AG04449 (cell line): ENCODE results near the gene WIPF2.

ENCODE experiments used
- CTCF ChIA-PET: fragments of 350-600 bp; formaldehyde crosslinking; extraction: SDS; loops from one replicate; lab custom pipeline; 2021; ENCODE audit warnings: antibody characterized with exemption; lab: Yijun Ruan, JAX
- POLR2A ChIA-PET: fragments of 400-600, 350-600 bp; formaldehyde crosslinking; extraction: SDS; loops from one replicate; lab custom pipeline; 2020; ENCODE audit warnings: antibody characterized with exemption, inconsistent platforms; lab: Yijun Ruan, JAX
- DNase-seq: peaks from one replicate; pipeline ENCODE4 v3.0.0-alpha.2; 2010; ENCODE audit warnings: low read depth, low spot score
- H3K4me3 ChIP-seq: 2 replicates; pipeline ENCODE4 v1.5.1; 2011; ENCODE audit warnings: low read depth, mild to moderate bottlenecking, control low read depth, low read length
- TF ChIP-seq, protein P1 (sequence below): IDR thresholded peaks from one replicate; pipeline ENCODE4 v1.5.1; 2011; ENCODE audit warnings: mild to moderate bottlenecking, moderate library complexity, low read length, control low read depth, inconsistent platforms; ENCODE audit not compliant: insufficient read depth; ENCODE audit errors: missing control alignments

The WIPF2 gene

DNA sequence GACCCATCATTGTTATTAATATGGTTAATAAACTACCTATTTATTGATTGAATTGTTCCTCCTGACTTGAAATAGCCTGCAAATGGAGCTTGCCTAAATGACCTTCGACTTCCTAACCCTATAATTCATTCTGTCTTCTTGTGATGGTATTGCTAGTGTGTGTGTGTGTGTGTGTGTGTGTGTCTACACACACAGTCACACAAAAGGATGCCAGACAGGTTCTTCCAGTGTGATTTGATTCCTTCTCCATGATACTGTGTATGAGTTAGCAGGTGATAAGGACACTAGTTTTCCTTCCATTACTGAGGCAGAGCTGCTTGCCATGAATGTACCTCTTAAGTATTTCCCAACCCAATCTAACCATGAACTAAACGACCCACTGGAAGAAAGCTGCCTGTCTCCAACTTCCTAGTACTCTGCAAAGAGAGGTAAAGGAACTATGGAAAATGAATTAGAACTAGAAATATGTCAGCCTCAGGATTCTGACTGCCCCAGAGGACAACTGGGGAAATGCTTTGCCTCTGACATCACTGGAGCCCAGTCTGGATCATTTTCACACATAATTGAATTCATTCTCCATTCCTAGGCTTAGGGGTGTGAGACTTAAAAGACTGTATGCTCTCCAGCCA lies 65.1 kb downstream of the WIPF2 start:
- peak overlapping the region; percentile 46 for H3K4me3 ChIP-seq
- TF ChIP-seq, protein P1, sequence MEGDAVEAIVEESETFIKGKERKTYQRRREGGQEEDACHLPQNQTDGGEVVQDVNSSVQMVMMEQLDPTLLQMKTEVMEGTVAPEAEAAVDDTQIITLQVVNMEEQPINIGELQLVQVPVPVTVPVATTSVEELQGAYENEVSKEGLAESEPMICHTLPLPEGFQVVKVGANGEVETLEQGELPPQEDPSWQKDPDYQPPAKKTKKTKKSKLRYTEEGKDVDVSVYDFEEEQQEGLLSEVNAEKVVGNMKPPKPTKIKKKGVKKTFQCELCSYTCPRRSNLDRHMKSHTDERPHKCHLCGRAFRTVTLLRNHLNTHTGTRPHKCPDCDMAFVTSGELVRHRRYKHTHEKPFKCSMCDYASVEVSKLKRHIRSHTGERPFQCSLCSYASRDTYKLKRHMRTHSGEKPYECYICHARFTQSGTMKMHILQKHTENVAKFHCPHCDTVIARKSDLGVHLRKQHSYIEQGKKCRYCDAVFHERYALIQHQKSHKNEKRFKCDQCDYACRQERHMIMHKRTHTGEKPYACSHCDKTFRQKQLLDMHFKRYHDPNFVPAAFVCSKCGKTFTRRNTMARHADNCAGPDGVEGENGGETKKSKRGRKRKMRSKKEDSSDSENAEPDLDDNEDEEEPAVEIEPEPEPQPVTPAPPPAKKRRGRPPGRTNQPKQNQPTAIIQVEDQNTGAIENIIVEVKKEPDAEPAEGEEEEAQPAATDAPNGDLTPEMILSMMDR, result peak; percentile 27
- CTCF ChIA-PET, result interaction anchor here (0.9 to 5.8 kb wide), 18 partner anchors 10 to 1412 kb away, joined by 3 to 48 read pairs (median 4); partner anchors contain the start of genes CSF3 and WIPF2
- POLR2A ChIA-PET, result interaction anchor here (0.7 to 1.4 kb wide), 4 partner anchors 31 to 632 kb away, joined by 3 to 4 read pairs (median 3); no protein-coding TSS in a partner anchor
- DNase-seq, result peak; percentile 78

DNA sequence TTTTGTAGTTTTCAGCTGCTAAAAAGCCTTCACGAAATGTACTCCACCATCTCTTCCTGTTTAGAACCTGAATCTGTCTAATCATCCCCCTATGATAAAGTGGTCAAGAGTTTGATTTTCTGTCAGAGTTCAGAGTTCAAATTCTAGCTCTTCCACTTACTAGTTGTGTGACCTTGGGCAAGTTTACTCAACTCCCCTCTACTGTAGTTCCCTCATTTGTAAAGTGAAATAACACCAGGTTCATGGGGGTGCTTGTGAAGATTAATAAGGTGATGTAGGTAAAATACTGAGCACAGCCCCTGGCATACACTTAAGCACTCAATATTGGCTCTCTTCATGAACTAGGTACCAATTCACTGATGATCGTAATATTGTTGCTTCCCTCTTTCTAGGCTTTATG lies 67.4 kb downstream of the WIPF2 start:
- CTCF ChIA-PET, result interaction anchor here (0.7 to 5.8 kb wide), 7 partner anchors 10 to 272 kb away, joined by 3 to 48 read pairs (median 5); partner anchors contain the start of genes CSF3 and WIPF2
- H3K4me3 ChIP-seq, result no peak overlapping the region
- TF ChIP-seq, protein P1, result no peak
- DNase-seq, result no peak
- POLR2A ChIA-PET, result no interaction called here

DNA sequence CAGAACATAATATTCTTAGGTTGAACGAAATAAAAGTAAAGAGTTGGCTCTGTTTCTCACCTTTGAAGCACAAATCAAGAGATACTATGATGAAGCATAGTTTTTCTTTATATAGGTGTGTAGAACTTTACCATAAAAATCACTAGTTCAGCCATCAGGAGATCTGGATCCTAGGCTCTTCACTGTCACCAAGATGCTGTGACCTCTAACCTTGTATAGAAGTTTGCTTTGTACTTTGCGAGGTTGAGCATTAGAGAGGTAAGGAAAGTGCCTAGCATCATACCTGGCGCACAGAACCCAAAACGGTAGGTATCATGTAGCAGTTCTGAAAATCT lies 68.0 kb downstream of the WIPF2 start:
- H3K4me3 ChIP-seq, result peak overlapping the region; percentile 21
- TF ChIP-seq, protein P1, result no peak
- no peak for DNase-seq
- CTCF ChIA-PET, result interaction anchor here (0.7 to 5.8 kb wide), 3 partner anchors 68 to 96 kb away, joined by 3 to 48 read pairs (median 26); partner anchors contain the start of gene WIPF2
- POLR2A ChIA-PET, result no interaction called here

DNA sequence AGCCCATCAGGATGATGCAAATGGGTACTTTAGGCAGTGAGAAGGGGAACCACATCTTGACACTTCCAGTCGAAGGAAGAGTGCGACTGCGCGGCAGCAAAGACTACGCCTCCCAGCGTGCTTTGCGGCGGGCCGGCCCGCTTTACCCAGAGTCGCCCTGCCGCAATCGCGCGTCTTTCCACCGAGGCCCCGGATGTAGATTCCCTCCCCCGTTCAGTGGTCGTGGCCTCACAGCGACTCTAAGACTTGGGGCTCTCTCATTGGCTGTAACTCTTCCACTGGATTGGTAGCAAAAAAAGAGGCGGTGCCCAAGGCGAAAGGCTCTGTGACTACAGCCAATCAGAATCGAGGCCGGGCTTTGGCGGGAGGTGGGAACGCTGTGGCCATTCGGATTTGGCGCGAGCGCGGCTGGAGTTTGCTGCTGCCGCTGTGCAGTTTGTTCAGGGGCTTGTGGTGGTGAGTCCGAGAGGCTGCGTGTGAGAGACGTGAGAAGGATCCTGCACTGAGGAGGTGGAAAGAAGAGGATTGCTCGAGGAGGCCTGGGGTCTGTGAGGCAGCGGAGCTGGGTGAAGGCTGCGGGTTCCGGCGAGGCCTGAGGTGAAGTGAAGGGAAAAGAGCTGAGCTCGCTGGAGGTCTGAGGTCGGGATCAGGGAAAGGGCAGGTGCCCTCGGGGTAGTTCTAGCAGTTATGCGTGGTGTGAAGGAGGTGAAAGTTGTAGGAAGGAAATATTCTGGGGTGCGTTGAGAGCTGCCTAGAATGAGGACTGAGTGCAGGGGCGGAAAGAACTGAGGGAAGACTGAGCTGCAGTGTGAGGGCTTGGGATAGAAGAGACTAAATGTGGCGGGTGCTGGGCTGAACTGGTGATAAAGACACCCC lies 68.6 kb downstream of the WIPF2 start, which contains the start of gene CDC6:
TSS of gene CDC6 (plus strand) at position 386 of the 876 bp plus-strand sequence. CDS start 1,542 bp downstream, outside the sequence.
- CTCF ChIA-PET, result interaction anchor here (0.7 to 13.8 kb wide), 10 partner anchors 14 to 274 kb away, joined by 3 to 290 read pairs (median 27); partner anchors contain the start of gene WIPF2
- TF ChIP-seq, protein P1, result no peak
- POLR2A ChIA-PET, result no interaction called here
- H3K4me3 ChIP-seq, result peak within 1 kb of the TSS; percentile 75
- peak; percentile 91 for DNase-seq

DNA sequence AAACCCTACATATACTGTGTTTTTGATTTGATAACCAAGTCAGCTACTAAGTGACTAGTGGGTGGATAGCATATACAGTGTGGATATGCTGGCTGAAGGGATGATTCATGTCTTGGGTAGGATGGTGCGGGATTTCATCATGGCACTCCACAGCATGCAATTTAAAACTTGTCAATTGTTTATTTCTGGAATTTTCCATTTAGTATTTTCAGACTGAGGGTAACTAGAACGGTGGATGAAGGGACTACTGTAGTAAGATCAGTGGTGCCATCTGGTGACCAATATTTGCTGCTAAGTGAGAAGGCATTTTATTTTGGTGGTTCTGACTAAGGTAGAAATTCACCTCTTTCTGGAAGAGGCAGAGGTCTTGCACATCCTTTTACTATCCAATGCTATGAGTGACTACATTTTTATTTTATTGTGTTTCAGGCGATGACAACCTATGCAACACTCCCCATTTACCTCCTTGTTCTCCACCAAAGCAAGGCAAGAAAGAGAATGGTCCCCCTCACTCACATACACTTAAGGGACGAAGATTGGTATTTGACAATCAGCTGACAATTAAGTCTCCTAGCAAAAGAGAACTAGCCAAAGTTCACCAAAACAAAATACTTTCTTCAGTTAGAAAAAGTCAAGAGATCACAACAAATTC lies 71.7 kb downstream of the WIPF2 start:
- no peak overlapping the region for H3K4me3 ChIP-seq
- peak; percentile 89 for DNase-seq
- ChIA-PET POLR2A (no interaction called here), CTCF (interaction anchor here (0.5 to 13.8 kb wide), 29 partner anchors 9 to 277 kb away, joined by 3 to 290 read pairs (median 5); partner anchors contain the start of genes CSF3, RARA, TOP2A and WIPF2)
- TF ChIP-seq, protein P1, result peak; percentile 53
